HFFc6 (cell line): ENCODE results near the gene ANO4. TPM values are rescaled to one million over a fixed set of nuclear protein-coding genes. Genes with fewer than 3 reads are reported as not detected.
A peak's percentile ranks its signal among the peaks of the same experiment; 100 is the strongest.

ENCODE experiments used
- DNase-seq: peaks from one replicate; pipeline ENCODE4 v3.0.0-alpha.2; 2018
- H3K27ac Mint-ChIP-seq: 2 replicates; pipeline ENCODE4 v1.8.0; 2020; ENCODE audit warnings: mild to moderate bottlenecking, mixed read lengths
- H3K27me3 Mint-ChIP-seq: 2 replicates; pipeline ENCODE4 v1.8.0; 2021; ENCODE audit warnings: mild to moderate bottlenecking, moderate library complexity, mixed read lengths; ENCODE audit not compliant: insufficient read depth
- H3K36me3 Mint-ChIP-seq: 2 replicates; pipeline ENCODE4 v1.8.0; 2021; ENCODE audit warnings: low read depth, mixed read lengths
- H3K4me1 Mint-ChIP-seq: 2 replicates; pipeline ENCODE4 v1.8.0; 2020; ENCODE audit warnings: low read depth, mixed read lengths
- H3K4me3 Mint-ChIP-seq: 2 replicates; pipeline ENCODE4 v1.8.0; 2020; ENCODE audit warnings: mild to moderate bottlenecking, moderate library complexity, mixed read lengths
- H3K9me3 Mint-ChIP-seq: 2 replicates; pipeline ENCODE4 v1.8.0; 2020; ENCODE audit warnings: mild to moderate bottlenecking, mixed read lengths
- total RNA-seq, 6 experiments: library from RNA; stranded (reverse); fragmentation: NEBNext Ultra II Directional; extraction: Animal tissue kit (Norgen Biotek cat#: 25700); gene quantifications; 2 replicates in 1 of 6; 3 replicates in 5 of 6; pipeline ENCODE4 v1.2.3, GENCODE V29; 2021
- TF ChIP-seq, protein P1 (sequence below): fragments of 200-600 bp; sonication (generic); IDR thresholded peaks from 2 replicates; pipeline ENCODE4 v1.5.0; 2021; ENCODE audit warnings: antibody characterized with exemption, mild to moderate bottlenecking

Gene ANO4
- total RNA-seq, 6 experiments from 2014 or later = not detected

- H3K4me1 Mint-ChIP-seq = no peaks in the 10 kb centered on the region
- peaks cover 4% of the 10 kb centered on the region; the same call in 1 of the 2 replicates for H3K27me3 Mint-ChIP-seq
- peaks cover 6% of the 10 kb centered on the region; the same call in 1 of the 2 replicates for H3K9me3 Mint-ChIP-seq
- H3K27ac Mint-ChIP-seq = no peak overlapping the region
- H3K4me3 Mint-ChIP-seq = no peak overlapping the region
- no peak for DNase-seq
- TF ChIP-seq, protein P1, sequence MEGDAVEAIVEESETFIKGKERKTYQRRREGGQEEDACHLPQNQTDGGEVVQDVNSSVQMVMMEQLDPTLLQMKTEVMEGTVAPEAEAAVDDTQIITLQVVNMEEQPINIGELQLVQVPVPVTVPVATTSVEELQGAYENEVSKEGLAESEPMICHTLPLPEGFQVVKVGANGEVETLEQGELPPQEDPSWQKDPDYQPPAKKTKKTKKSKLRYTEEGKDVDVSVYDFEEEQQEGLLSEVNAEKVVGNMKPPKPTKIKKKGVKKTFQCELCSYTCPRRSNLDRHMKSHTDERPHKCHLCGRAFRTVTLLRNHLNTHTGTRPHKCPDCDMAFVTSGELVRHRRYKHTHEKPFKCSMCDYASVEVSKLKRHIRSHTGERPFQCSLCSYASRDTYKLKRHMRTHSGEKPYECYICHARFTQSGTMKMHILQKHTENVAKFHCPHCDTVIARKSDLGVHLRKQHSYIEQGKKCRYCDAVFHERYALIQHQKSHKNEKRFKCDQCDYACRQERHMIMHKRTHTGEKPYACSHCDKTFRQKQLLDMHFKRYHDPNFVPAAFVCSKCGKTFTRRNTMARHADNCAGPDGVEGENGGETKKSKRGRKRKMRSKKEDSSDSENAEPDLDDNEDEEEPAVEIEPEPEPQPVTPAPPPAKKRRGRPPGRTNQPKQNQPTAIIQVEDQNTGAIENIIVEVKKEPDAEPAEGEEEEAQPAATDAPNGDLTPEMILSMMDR = peak; percentile 26
- H3K36me3 Mint-ChIP-seq = no peaks in the 10 kb centered on the region; the same call in 1 of the 2 replicates
These were observed 199.4 kb downstream of the ANO4 start for GRCh38 chr12:100993916-100994450.

DNA sequence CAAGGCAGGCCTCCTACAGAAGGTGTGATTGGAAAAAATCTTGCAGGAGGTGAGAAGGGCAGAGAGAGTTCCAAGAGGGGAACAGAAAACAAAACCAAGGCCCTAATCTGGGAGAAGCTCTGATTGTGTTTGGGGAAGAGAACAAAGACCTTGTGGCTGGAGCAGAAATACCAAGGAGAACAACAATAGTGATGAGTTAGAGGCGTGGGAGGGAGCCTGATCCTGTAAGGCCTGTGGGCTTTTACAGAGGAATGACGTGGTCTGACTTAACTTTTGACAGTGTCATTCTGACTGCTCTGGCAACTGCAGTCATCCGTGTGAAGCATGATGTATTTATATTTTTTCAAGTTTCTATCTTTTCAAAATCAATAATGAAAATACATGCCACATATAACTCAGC, 200.6 kb downstream of the ANO4 start:
- no peak for DNase-seq
- no peak overlapping the region for H3K27ac Mint-ChIP-seq
- H3K4me3 Mint-ChIP-seq = no peak overlapping the region
- no peaks in the 10 kb centered on the region; the same call in 1 of the 2 replicates for H3K9me3 Mint-ChIP-seq
- no peaks in the 10 kb centered on the region for H3K4me1 Mint-ChIP-seq
- H3K36me3 Mint-ChIP-seq = no peaks in the 10 kb centered on the region
- 0 out of 2 replicates have a peak, but pooled peaks cover 2% of the 10 kb centered on the region for H3K27me3 Mint-ChIP-seq
- TF ChIP-seq, protein P1 = no peak

- H3K27ac Mint-ChIP-seq = no peak overlapping the region
- no peak for DNase-seq
- no peaks in the 10 kb centered on the region for H3K36me3 Mint-ChIP-seq
- H3K27me3 Mint-ChIP-seq = 0 out of 2 replicates have a peak, but pooled peaks cover 2% of the 10 kb centered on the region
- no peak overlapping the region for H3K4me3 Mint-ChIP-seq
- TF ChIP-seq, protein P1 = no peak
- no peaks in the 10 kb centered on the region for H3K4me1 Mint-ChIP-seq
- H3K9me3 Mint-ChIP-seq = no peaks in the 10 kb centered on the region; the same call in 1 of the 2 replicates
These were observed 201.2 kb downstream of the ANO4 start for GRCh38 chr12:100995771-100996170.

GRCh38 chr12:101001669-101002068, 207.1 kb downstream of the ANO4 start:
- Mint-ChIP-seq H3K9me3 (no peaks in the 10 kb centered on the region; the same call in 1 of the 2 replicates), H3K27ac (no peak overlapping the region), H3K27me3 (no peaks in the 10 kb centered on the region), H3K36me3 (no peaks in the 10 kb centered on the region; the same call in 1 of the 2 replicates), H3K4me3 (no peak overlapping the region), H3K4me1 (no peaks in the 10 kb centered on the region)
- TF ChIP-seq, protein P1 = no peak
- no peak for DNase-seq

GRCh38 chr12:101002696-101003419, 208.3 kb downstream of the ANO4 start:
- Mint-ChIP-seq H3K4me3 (no peak overlapping the region), H3K9me3 (no peaks in the 10 kb centered on the region; the same call in 1 of the 2 replicates), H3K27me3 (no peaks in the 10 kb centered on the region), H3K27ac (no peak overlapping the region), H3K36me3 (no peaks in the 10 kb centered on the region; the same call in 1 of the 2 replicates), H3K4me1 (no peaks in the 10 kb centered on the region)
- TF ChIP-seq, protein P1 = no peak
- DNase-seq = no peak
